Fibroblast of the aortic adventitia (primary cell): ENCODE data around the gene SOBP. TPM values are rescaled to one million over a fixed set of nuclear protein-coding genes. Genes with fewer than 3 reads are reported as not detected.

Experiments
- DNase-seq: peaks from one replicate; pipeline ENCODE4 v3.0.0-alpha.2; 2010; ENCODE audit warnings: low read depth
- H3K4me3 ChIP-seq: 2 replicates; pipeline ENCODE4 v1.5.1; 2011; ENCODE audit warnings: low read depth, mild to moderate bottlenecking, control low read depth, low read length, moderate library complexity
- CTCF ChIP-seq: IDR thresholded peaks from 2 replicates; pipeline ENCODE4 v1.5.1; 2011; ENCODE audit warnings: mild to moderate bottlenecking, low read length, control low read depth, inconsistent platforms; ENCODE audit not compliant: insufficient read depth
- total RNA-seq: library from RNA; depleted of rRNA; stranded (reverse); fragments of >200 nt; gene quantifications from 2 replicates; pipeline ENCODE4 v1.2.3, GENCODE V29; 2012; ENCODE audit warnings: low replicate concordance

SOBP gene
- total RNA-seq, 1 donor: 7.9 TPM

DNA sequence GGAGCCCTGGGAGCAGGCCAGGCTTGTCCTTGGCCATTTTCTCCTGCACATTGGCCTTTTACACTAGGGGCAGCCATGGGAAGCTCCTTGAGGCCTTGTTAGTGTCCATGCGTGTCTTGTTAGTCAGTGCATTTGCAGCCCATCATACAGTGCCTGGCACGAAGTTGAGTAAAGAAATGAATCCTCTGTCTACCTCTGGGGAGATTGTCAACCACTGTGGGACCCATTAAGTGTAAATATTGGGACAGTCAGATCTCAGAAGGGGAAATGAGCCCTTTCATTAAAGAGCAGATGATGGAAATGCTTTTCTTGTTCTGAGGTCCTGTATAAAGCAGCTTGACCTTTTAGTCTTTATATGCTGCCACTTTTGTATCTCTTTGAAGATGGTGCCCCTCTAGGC, 33.9 kb downstream of the SOBP start:
- no peak for TF ChIP-seq CTCF
- H3K4me3 ChIP-seq: no peak overlapping the region
- no peak for DNase-seq

- no peak for TF ChIP-seq CTCF
- no peak for DNase-seq
- no peak overlapping the region for H3K4me3 ChIP-seq
Measured at GRCh38 chr6:107524626-107525025, 34.7 kb downstream of the SOBP start.

GRCh38 chr6:107531868-107532267, 42.0 kb downstream of the SOBP start:
- DNase-seq: no peak
- TF ChIP-seq CTCF: no peak
- H3K4me3 ChIP-seq: no peak overlapping the region

- no peak for DNase-seq
- TF ChIP-seq CTCF: no peak
Measured at GRCh38 chr6:107532706-107533105, 42.8 kb downstream of the SOBP start.

GRCh38 chr6:107533415-107534059, 43.6 kb downstream of the SOBP start:
- no peak for TF ChIP-seq CTCF
- no peak for DNase-seq
- no peak overlapping the region for H3K4me3 ChIP-seq

More at GRCh38 chr6:107532706-107533105, 42.8 kb downstream of the SOBP start:
- H3K4me3 ChIP-seq: no peak overlapping the region

GRCh38 chr6:107534571-107535141, 44.7 kb downstream of the SOBP start:
- TF ChIP-seq CTCF: no peak
- DNase-seq: no peak
- H3K4me3 ChIP-seq: no peak overlapping the region
